Measurements from ENCODE around the gene OPCML.

OPCML gene

DNA sequence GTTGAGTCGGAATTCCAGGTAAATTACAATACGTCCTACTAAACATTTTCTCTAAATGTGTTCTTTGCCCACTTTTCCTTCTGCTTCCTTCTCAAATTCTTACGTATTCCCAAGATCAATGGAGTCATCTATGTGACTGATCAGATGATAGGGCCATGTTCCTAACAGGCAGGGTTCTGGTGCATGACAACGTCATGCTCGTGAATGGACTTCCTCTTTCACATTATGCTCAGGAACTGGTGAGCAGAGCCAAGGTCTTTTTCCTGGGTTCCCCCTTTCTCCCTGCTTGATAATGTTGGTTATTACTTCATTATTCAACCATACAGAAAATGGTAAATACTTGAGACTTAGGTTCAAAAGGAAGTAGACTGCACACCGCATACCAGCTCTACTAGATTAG is 789.4 kb downstream of the OPCML start:
- no peak overlapping the region for H3K4me3 ChIP-seq (ENCODE audit: low read length)
- H3K27me3 ChIP-seq (replicated peaks; ENCODE audit: insufficient read depth, low read length) = no peaks in the 10 kb centered on the region
- TF ChIP-seq, protein P1, sequence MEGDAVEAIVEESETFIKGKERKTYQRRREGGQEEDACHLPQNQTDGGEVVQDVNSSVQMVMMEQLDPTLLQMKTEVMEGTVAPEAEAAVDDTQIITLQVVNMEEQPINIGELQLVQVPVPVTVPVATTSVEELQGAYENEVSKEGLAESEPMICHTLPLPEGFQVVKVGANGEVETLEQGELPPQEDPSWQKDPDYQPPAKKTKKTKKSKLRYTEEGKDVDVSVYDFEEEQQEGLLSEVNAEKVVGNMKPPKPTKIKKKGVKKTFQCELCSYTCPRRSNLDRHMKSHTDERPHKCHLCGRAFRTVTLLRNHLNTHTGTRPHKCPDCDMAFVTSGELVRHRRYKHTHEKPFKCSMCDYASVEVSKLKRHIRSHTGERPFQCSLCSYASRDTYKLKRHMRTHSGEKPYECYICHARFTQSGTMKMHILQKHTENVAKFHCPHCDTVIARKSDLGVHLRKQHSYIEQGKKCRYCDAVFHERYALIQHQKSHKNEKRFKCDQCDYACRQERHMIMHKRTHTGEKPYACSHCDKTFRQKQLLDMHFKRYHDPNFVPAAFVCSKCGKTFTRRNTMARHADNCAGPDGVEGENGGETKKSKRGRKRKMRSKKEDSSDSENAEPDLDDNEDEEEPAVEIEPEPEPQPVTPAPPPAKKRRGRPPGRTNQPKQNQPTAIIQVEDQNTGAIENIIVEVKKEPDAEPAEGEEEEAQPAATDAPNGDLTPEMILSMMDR (IDR thresholded peaks at IDR 0.05; ENCODE audit: low read length) = no peak
- TF ChIP-seq EZH2phosphoT487 (IDR thresholded peaks at IDR 0.05; ENCODE audit: low read length) (no peak), EZH2 (optimal IDR thresholded peaks at IDR 0.05; ENCODE audit: low read depth, low read length) (no peak)
- no peaks in the 10 kb centered on the region for H3K9me3 ChIP-seq (replicated peaks; ENCODE audit: insufficient read depth, low read length)
- no peak overlapping the region for H2AFZ ChIP-seq (ENCODE audit: low read length)
- H3K36me3 ChIP-seq (replicated peaks; ENCODE audit: insufficient read depth, low read length) = no peaks in the 10 kb centered on the region
- H3K4me1 ChIP-seq (ENCODE audit: low read length) = no peaks in the 10 kb centered on the region
- no peak overlapping the region for H3K27ac ChIP-seq (ENCODE audit: low read length)
- no peaks in the 10 kb centered on the region for H3K79me2 ChIP-seq (ENCODE audit: low read length)
- H3F3A ChIP-seq (ENCODE audit: insufficient read depth, low read length) = no peaks in the 10 kb centered on the region
- H3K9ac ChIP-seq (ENCODE audit: low read length) = no peak overlapping the region
- DNase-seq = no peak
- H4K20me1 ChIP-seq (ENCODE audit: insufficient read depth, low read length) = no peaks in the 10 kb centered on the region
- no peak overlapping the region for H3K4me2 ChIP-seq (ENCODE audit: low read depth, low read length)
- H3K9me2 ChIP-seq (replicated peaks; ENCODE audit: insufficient read depth, low read length) = no peaks in the 10 kb centered on the region

DNA sequence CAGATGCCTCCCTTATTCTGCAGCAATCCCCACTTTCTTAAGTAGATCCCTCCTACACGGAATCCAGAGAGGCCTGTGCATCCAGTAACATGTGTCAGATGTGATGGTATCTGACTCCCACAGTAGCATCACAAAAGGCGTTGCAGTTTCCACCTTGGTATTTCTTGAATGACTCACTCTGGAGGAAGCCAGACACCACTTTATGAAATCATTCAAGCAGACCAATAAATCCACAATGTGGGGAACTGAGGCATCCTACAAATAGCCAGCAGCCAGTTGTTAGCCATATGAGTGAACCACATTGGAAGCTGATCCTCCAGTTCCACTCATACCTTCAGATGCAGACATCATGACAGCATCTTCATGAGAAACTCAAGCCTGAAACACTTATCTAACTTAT is 798.1 kb downstream of the OPCML start:
- DNase-seq = no peak
- Histone ChIP-seq H4K20me1 (ENCODE audit: insufficient read depth, low read length) (no peaks in the 10 kb centered on the region), H3K27ac (ENCODE audit: low read length) (no peak overlapping the region), H3F3A (ENCODE audit: insufficient read depth, low read length) (no peaks in the 10 kb centered on the region), H3K4me1 (ENCODE audit: low read length) (no peaks in the 10 kb centered on the region), H3K9me3 (replicated peaks; ENCODE audit: insufficient read depth, low read length) (no peaks in the 10 kb centered on the region), H3K4me2 (ENCODE audit: low read depth, low read length) (no peak overlapping the region), H3K79me2 (ENCODE audit: low read length) (no peaks in the 10 kb centered on the region), H3K27me3 (replicated peaks; ENCODE audit: insufficient read depth, low read length) (no peaks in the 10 kb centered on the region), H3K9ac (ENCODE audit: low read length) (no peak overlapping the region), H3K9me2 (replicated peaks; ENCODE audit: insufficient read depth, low read length) (no peaks in the 10 kb centered on the region), H3K36me3 (replicated peaks; ENCODE audit: insufficient read depth, low read length) (no peaks in the 10 kb centered on the region), H3K4me3 (ENCODE audit: low read length) (no peak overlapping the region), H2AFZ (ENCODE audit: low read length) (no peak overlapping the region)
- TF ChIP-seq, protein P1 (IDR thresholded peaks at IDR 0.05; ENCODE audit: low read length) = no peak
- TF ChIP-seq EZH2 (optimal IDR thresholded peaks at IDR 0.05; ENCODE audit: low read depth, low read length) (no peak), EZH2phosphoT487 (IDR thresholded peaks at IDR 0.05; ENCODE audit: low read length) (no peak)

DNA sequence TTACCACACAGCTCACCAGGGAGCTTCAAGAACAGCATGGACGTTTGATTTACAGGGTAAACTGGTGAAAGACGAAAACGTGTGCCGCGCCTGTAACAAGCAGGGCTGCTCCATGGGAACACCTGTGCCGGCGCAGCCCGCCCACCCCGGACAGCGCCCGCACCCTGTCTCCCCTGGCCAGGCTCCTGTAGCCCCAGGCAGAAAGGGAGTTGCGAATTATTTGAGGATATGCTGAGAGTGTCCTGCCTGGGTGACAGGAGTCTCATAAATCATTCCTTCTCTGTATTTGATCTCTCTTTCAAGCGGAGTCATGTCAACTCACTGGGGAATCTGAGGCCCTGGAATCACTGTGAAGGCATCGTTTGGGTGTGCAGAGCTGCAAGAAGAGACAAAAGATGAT is 804.3 kb downstream of the OPCML start:
- Histone ChIP-seq H3K9me3 (replicated peaks; ENCODE audit: insufficient read depth, low read length) (no peaks in the 10 kb centered on the region), H3K9me2 (replicated peaks; ENCODE audit: insufficient read depth, low read length) (no peaks in the 10 kb centered on the region), H3K9ac (ENCODE audit: low read length) (no peak overlapping the region), H3K79me2 (ENCODE audit: low read length) (no peaks in the 10 kb centered on the region), H3F3A (ENCODE audit: insufficient read depth, low read length) (no peaks in the 10 kb centered on the region), H3K4me3 (ENCODE audit: low read length) (no peak overlapping the region), H4K20me1 (ENCODE audit: insufficient read depth, low read length) (no peaks in the 10 kb centered on the region), H2AFZ (ENCODE audit: low read length) (no peak overlapping the region), H3K27ac (ENCODE audit: low read length) (no peak overlapping the region), H3K27me3 (replicated peaks; ENCODE audit: insufficient read depth, low read length) (no peaks in the 10 kb centered on the region), H3K4me2 (ENCODE audit: low read depth, low read length) (no peak overlapping the region), H3K36me3 (replicated peaks; ENCODE audit: insufficient read depth, low read length) (no peaks in the 10 kb centered on the region), H3K4me1 (ENCODE audit: low read length) (no peaks in the 10 kb centered on the region)
- DNase-seq = no peak
- TF ChIP-seq, protein P1 (IDR thresholded peaks at IDR 0.05; ENCODE audit: low read length) = no peak
- TF ChIP-seq EZH2 (optimal IDR thresholded peaks at IDR 0.05; ENCODE audit: low read depth, low read length) = no peak
- TF ChIP-seq EZH2phosphoT487 (IDR thresholded peaks at IDR 0.05; ENCODE audit: low read length) = no peak
